Measurements from ENCODE around the gene MARK2. TPM values are rescaled to one million over a fixed set of nuclear protein-coding genes. Genes with fewer than 3 reads are reported as not detected.

MARK2 gene
- total and polyA plus RNA-seq, 2 of the 8 experiments (the other 6 are each of a cell fraction or from before 2014, with no cell fraction given) = 19.3 to 58.5 TPM

DNA sequence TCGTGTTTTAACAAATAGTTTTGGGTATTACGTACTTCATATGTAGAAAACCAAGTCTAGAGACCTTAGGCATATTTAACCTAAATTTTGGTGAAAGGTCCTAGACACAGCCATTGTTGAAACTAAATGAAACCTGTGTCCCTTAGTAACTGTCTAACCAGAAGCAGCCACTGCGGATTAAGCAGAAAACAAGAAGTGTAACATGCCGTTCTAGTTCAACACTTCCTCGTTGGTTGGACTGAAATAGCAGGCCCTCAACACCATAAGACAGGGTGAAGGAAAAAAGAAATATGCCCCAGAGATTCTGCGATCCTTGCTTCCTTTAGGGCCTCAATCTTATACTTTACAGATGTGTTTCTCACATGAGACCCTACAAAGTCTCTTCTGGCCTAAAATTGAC is 101.9 kb downstream of the MARK2 start:
- no peak for FAIRE-seq
- no peak overlapping the region for H2BK15ac ChIP-seq (ENCODE audit: low read length)
- POLR2A ChIA-PET (ENCODE audit: partially characterized antibody) = no interaction called here
- H2BK12ac ChIP-seq (ENCODE audit: low read depth, low read length) = no peak overlapping the region
- no peak for DNase-seq (ENCODE audit: low read depth in 1 of 2, low spot score in 2 of 2)
- peaks cover 12% of the 10 kb centered on the region for H3K23me2 ChIP-seq (ENCODE audit: low read depth, low read length)
- no peak overlapping the region for H3K18ac ChIP-seq (ENCODE audit: extremely low read depth, low read length)
- no peak overlapping the region for H4K91ac ChIP-seq (replicated peaks; ENCODE audit: insufficient read length, low read length)
- no peak overlapping the region for H3K56ac ChIP-seq (replicated peaks; ENCODE audit: insufficient read length, low read depth, low read length)
- H3K79me2 ChIP-seq (ENCODE audit: control insufficient read depth in 1 of 2, insufficient read depth in 2 of 2, low read length in 2 of 2) = peaks cover 4 to 52% of the 10 kb centered on the region in 2 experiments
- 97% methylated on average over 6 of the region's 6 CpGs; no CpG with 5 or more reads in 1 of the 2 experiments for WGBS, 2 experiments (ENCODE audit: extremely low coverage in 1 of 2, insufficient coverage in 1 of 2, insufficient read length in 1 of 2, insufficient replicate concordance in 2 of 2, low coverage in 1 of 2, low lambda C conversion rate in 2 of 2, missing lambda C conversion rate in 1 of 2)
- no peak overlapping the region for H2AFZ ChIP-seq (ENCODE audit: low read length)
- CTCF ChIA-PET (ENCODE audit: partially characterized antibody) = no interaction called here
- no peak overlapping the region for H4K5ac ChIP-seq (ENCODE audit: insufficient read length, low read depth, low read length)
- no peak overlapping the region for H3K23ac ChIP-seq (ENCODE audit: insufficient read length)
- no peak overlapping the region for H2AK5ac ChIP-seq (ENCODE audit: low read depth, low read length)
- no peak overlapping the region for H3K4me2 ChIP-seq (ENCODE audit: insufficient read depth in 1 of 2, low read depth in 2 of 2, low read length in 2 of 2)
- no peak overlapping the region for H2BK120ac ChIP-seq (replicated peaks; ENCODE audit: low read depth, low read length)
- peaks cover 8 to 11% of the 10 kb centered on the region in 2 experiments for H4K20me1 ChIP-seq (replicated peaks in 1 of 2; ENCODE audit: control insufficient read depth in 1 of 2, insufficient read depth in 2 of 2, low read length in 2 of 2)
- H3K79me1 ChIP-seq (ENCODE audit: low read depth, low read length) = peaks cover 3% of the 10 kb centered on the region; the same call in 1 of the 2 replicates
- no peak overlapping the region for H3K14ac ChIP-seq (ENCODE audit: insufficient read length)
- no peak overlapping the region for H3K27ac ChIP-seq (ENCODE audit: low read depth, low read length)
- no peak overlapping the region for H2BK5ac ChIP-seq (ENCODE audit: low read depth, low read length)
- H3K27me3 ChIP-seq (replicated peaks in 1 of 4; ENCODE audit: control insufficient read depth in 3 of 4, extremely low read depth in 1 of 4, insufficient read depth in 3 of 4, low read length in 3 of 4) = no peaks in the 10 kb centered on the region
- no peak overlapping the region for H3K9ac ChIP-seq (replicated peaks in 1 of 4; ENCODE audit: extremely low read depth in 1 of 4, low read depth in 3 of 4, low read length in 3 of 4)
- no peak overlapping the region for H4K8ac ChIP-seq (ENCODE audit: extremely low read depth, insufficient read depth, low read length)
- no peaks in the 10 kb centered on the region; a peak in 2 of 7 replicates for H3K4me1 ChIP-seq (replicated peaks in 1 of 4; ENCODE audit: control insufficient read depth in 3 of 4, insufficient read depth in 4 of 4, low read length in 3 of 4)
- H3K4ac ChIP-seq (replicated peaks; ENCODE audit: insufficient read length, low read depth, low read length) = no peak overlapping the region
- no peak overlapping the region for H2BK20ac ChIP-seq (ENCODE audit: low read length)
- H3K36me3 ChIP-seq (ENCODE audit: control insufficient read depth in 2 of 4, insufficient read depth in 4 of 4, low read length in 3 of 4) = peaks cover 0 to 3% (median 2%) of the 10 kb centered on the region in 4 experiments; a peak in 4 of 8 replicates
- no peaks in the 10 kb centered on the region for H3K9me3 ChIP-seq (ENCODE audit: insufficient read depth in 2 of 2, low read depth in 1 of 2, low read length in 1 of 2)
- no peak overlapping the region for H3K4me3 ChIP-seq (ENCODE audit: extremely low read depth in 1 of 4, insufficient read depth in 2 of 4, low read depth in 3 of 4, low read length in 4 of 4)
- TF ChIP-seq TAF7 (optimal IDR thresholded peaks at IDR 0.05; ENCODE audit: borderline replicate concordance, low read depth, low read length) = no peak
- TF ChIP-seq MAFK (IDR thresholded peaks at IDR 0.05; ENCODE audit: low read depth, low read length) = no peak
- TF ChIP-seq BCL11A (IDR thresholded peaks at IDR 0.05; ENCODE audit: low read depth in 2 of 2, low read length in 2 of 2) = no peak
- TF ChIP-seq SP2 (IDR thresholded peaks at IDR 0.05; ENCODE audit: low read length) = no peak
- no peak for TF ChIP-seq BRCA1 (IDR thresholded peaks at IDR 0.05; ENCODE audit: low read depth, low read length)
- TF ChIP-seq RNF2 (IDR thresholded peaks at IDR 0.05; ENCODE audit: borderline replicate concordance, low read depth, low read length, missing control alignments, poor library complexity, severe bottlenecking) = no peak
- no peak for TF ChIP-seq TEAD4 (IDR thresholded peaks at IDR 0.05; ENCODE audit: low read depth, low read length)
- no peak for TF ChIP-seq KDM4A (IDR thresholded peaks at IDR 0.05; ENCODE audit: low read depth, low read length, severe bottlenecking)
- TF ChIP-seq EZH2 (IDR thresholded peaks at IDR 0.05; ENCODE audit: low read depth, low read length, severe bottlenecking) = no peak
- no peak for TF ChIP-seq SIN3A (conservative IDR thresholded peaks at IDR 0.05 in 1 of 2, IDR thresholded peaks at IDR 0.05 in 1 of 2; ENCODE audit: low read depth in 1 of 2, low read length in 2 of 2)
- no peak for TF ChIP-seq CTBP2 (IDR thresholded peaks at IDR 0.05; ENCODE audit: borderline replicate concordance, insufficient read depth, insufficient read length, low read length)
- no peak for TF ChIP-seq RFX5 (IDR thresholded peaks at IDR 0.05; ENCODE audit: borderline replicate concordance, low read depth, low read length)
